Kasumi-1 (cell line): ENCODE data around the gene SLC22A1.
"Not testable (repeated sequence)": the region's sequence is repeated elsewhere in the genome, so short reads cannot be mapped to it uniquely, and the experiment has no call there.

Experiments
- DNase-seq, 2 experiments: peaks; one replicate each; lab custom pipeline; 2025; lab: John Stamatoyannopoulos, UW

SLC22A1 gene

GRCh38 chr6:160093946-160094345, 27.7 kb upstream of the SLC22A1 start:
- no peak for DNase-seq

DNA sequence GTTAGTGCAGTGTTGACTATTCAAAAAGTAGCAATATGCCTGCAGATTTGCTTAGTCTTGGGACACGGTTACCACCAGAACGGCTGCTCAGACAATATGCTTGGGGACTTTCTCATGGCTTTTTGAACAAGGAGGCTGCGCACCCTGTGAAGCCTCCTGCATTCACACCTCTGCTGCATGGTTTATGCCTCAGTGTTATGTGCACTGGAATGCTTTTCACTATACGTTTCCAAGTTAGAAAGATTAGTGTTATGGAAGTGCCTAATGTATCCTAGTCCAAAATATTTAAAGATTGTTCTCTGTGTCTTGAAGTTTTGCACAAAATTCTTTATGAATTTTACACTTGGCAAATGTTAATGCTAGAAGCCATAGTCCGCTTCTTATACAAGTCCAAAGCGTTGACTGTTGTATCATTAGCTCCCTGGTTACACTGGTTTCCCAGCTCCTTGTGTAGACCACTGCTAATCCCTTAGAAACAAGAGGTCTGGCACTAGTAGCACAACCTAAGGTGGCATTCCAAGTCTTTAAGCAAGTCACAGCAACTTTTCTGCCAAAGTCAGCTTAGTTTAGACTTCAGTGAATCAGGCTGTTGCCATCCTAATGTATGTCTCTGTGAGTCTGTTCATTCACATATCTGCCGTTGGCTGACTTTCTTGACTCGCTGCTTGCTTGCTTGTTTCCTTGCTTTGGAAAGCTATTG, 26.3 kb upstream of the SLC22A1 start:
- DNase-seq, result no peak

GRCh38 chr6:160101277-160102205, 20.1 kb upstream of the SLC22A1 start:
- DNase-seq, result no peak

DNA sequence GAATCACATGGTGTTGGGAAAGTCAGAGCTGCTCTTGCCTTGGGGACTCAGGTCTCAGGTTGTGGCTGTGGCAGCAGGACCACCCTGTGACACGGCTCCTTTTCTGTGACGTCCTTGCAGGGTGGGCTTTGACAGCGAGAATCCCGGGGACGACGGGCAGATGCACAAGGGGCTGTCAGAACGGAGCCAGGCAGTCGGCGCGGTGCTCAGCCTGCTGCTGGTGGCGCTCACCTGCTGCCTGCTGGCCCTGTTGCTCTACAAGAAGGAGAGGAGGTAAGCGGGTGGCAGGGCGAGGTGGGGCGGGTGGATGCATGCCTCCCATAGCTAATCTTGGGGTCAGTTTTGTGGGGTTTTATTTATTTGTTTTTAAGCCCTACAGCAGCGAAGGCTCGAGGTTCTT, 19.2 kb upstream of the SLC22A1 start:
- DNase-seq, result no peak

DNA sequence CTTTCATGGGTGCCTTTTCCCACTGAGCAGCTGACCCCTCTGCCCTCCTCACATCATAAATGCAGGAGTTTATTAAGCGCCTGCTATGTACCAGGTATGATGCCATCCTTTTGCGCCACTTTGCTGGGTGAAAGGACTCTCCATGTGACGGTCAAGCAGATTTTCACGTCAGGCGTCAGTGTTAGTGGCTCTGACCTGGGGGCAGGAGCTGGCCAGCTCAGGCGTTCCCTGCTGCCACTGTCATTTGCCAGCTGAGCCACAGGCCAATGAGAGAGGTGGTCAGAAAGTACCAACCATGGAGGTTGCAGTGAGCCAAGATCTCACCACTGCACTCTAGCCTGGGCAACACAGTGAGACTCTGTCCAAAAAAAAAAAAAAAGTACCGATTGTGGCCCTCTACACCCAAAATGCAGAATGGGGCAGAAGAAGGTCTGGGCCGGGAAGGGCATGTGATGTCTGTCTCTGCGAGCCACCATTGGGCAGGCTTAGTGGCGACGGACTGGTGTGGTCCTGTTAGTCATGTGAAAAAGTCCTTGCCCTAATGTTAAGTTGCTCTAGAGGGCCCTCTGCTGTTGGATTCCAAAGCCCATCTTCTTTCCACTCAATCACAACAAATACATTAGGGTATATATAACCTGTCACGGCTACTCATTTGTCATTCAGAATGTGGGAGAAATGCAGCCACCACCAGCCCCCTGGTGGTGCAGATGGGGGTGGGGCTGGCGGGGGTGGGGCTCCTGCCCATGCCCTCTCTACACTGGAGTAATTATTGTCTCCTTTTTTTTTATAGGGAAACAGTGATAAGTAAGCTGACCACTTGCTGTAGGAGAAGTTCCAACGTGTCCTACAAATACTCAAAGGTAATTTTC, 18.4 kb upstream of the SLC22A1 start:
- peak; percentile 45 to 64 for DNase-seq

DNA sequence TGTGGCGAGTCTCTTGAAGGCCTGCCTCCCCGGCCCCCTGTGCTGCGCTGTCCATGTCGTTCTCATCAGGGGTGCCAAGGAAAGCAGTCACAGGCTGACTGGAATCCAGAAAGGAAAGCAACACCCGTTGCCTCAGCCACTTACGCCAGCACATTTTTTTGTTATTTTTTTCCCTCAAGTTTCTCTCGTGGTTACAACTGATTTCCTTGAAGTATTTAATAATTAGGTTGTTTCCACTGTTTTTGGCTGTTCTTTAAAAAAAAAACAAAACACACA, 17.9 kb upstream of the SLC22A1 start:
- no peak for DNase-seq

DNA sequence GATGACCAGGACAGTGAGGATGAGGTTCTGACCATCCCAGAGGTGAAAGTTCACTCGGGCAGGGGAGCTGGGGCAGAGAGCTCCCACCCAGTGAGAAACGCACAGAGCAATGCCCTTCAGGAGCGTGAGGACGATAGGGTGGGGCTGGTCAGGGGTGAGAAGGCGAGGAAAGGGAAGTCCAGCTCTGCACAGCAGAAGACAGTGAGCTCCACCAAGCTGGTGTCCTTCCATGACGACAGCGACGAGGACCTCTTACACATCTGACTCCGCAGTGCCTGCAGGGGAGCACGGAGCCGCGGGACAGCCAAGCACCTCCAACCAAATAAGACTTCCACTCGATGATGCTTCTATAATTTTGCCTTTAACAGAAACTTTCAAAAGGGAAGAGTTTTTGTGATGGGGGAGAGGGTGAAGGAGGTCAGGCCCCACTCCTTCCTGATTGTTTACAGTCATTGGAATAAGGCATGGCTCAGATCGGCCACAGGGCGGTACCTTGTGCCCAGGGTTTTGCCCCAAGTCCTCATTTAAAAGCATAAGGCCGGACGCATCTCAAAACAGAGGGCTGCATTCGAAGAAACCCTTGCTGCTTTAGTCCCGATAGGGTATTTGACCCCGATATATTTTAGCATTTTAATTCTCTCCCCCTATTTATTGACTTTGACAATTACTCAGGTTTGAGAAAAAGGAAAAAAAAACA, 16.6 kb upstream of the SLC22A1 start:
- no peak for DNase-seq

- DNase-seq, result no peak
Measured at GRCh38 chr6:160106010-160106409, 15.6 kb upstream of the SLC22A1 start.

GRCh38 chr6:160106701-160107100, 14.9 kb upstream of the SLC22A1 start:
- DNase-seq, result no peak

GRCh38 chr6:160108077-160108476, 13.5 kb upstream of the SLC22A1 start:
- DNase-seq, result no peak

DNA sequence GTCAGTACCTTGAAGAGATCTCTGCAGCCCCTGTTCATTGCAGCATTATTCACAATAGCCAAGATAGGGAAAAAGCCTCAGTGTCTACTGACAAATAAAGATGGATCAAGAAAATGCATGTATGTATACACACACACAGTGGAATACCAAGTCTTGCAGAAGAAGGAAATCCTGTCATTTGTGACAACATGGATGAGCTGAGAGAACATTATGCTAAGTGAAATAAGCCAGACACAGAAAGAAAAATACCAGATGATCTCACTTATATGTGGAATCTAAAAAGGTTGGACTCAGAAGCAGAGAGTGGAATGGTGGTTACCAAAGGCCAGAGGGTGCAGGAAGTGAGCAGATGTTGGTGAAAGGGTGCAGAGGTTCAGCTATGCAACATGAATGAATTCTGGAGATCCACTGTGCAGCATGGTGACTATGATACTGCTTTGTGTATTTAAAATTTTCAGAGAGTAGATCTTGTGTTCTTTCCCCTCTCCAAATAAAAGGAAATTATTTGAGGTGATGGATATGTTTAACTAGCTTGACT, 11.0 kb upstream of the SLC22A1 start:
- no peak for DNase-seq

- no peak for DNase-seq
Measured at GRCh38 chr6:160111806-160112205, 9.8 kb upstream of the SLC22A1 start.

- no peak for DNase-seq
Measured at GRCh38 chr6:160112628-160113299, 8.9 kb upstream of the SLC22A1 start.

DNA sequence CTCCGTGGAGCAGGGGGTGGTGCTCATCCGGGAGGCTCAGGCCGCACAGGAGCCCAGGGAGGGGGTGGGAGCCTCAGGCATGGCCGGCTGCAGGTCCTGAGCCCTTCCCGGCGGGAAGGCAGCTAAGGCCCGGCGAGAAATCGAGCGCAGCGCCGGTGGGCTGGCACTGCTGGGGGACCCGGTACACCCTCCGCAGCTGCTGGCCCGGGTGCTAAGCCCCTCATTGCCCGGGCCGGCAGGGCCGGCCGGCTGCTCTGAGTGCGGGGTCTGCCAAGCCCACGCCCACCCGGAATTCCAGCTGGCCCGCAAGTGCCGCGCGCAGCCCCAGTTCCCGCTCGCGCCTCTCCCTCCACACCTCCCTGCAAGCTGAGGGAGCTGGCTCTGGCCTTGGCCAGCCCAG, 7.1 kb upstream of the SLC22A1 start:
- DNase-seq, result not testable (repeated sequence)

GRCh38 chr6:160115421-160115820, 6.2 kb upstream of the SLC22A1 start:
- no peak for DNase-seq

- no peak for DNase-seq
Measured at GRCh38 chr6:160116411-160116810, 5.2 kb upstream of the SLC22A1 start.

DNA sequence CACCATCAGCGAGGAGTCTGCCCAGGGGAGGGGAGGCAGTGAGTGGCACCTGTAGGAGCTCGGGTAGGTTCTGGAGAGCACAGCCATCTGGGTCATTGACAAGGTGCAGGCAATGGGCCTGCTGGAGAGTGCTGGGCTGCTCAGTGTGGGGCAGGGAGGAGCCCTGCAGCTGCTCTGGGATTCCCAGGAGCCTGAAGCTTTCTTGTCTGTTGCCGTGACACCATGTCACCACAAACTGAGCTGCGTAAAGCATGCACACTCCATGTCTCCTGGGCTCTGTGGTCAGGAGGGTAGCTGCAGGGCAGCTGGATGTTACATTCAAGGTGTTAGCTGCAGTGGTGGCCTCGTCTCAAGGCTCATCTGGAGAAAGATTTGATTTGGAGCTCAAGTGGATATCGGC, 4.5 kb upstream of the SLC22A1 start:
- DNase-seq, result no peak

DNA sequence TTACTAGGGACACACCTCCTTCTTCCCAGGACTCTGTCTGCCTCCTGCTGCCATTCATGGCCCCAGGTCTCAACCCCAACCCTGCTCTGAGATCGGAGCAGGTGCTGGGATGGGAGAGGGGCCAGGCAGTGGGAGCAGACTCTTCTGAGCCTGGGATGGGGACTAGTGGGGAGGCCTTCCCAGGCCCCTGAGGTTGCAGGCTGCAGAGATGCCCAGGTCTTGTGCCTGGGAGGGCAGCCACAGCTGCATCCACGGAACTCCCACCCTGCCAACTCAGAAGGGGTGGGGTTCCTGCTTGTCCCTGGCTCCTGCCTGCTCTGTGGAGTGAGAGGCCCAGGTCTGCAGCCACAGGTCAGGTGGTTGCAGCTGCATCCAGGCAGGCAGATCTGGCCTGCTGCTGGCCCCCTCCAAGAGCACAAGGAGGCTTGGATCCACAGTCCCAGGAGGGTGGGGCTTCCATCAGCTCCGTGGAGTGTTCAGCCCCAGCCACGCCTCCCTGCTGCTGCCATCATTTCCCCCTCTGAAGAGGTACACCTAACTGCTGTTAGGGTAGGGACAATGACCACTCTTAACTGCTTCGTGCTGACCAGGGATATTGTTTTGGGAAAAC, 2.9 kb upstream of the SLC22A1 start:
- DNase-seq, result no peak

GRCh38 chr6:160120087-160120486, 1.5 kb upstream of the SLC22A1 start:
- no peak for DNase-seq

DNA sequence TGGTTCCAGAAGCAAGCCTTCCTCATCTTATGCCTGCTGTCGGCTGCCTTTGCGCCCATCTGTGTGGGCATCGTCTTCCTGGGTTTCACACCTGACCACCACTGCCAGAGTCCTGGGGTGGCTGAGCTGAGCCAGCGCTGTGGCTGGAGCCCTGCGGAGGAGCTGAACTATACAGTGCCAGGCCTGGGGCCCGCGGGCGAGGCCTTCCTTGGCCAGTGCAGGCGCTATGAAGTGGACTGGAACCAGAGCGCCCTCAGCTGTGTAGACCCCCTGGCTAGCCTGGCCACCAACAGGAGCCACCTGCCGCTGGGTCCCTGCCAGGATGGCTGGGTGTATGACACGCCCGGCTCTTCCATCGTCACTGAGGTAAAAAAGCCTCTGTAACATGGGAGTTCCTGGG, 366 bp downstream of the SLC22A1 start:
- DNase-seq, result no peak

- no peak for DNase-seq
Measured at GRCh38 chr6:160122744-160123143, 1.1 kb downstream of the SLC22A1 start.
